Adipocyte (in vitro differentiated cells): ENCODE data around the gene ZNF791.
A peak's percentile ranks its signal among the peaks of the same experiment; 100 is the strongest.
"Not testable (repeated sequence)": the region's sequence is repeated elsewhere in the genome, so short reads cannot be mapped to it uniquely, and the experiment has no call there.

ENCODE experiments used
- DNase-seq: peaks from one replicate; pipeline ENCODE4 v3.0.0-alpha.2; 2015; ENCODE audit warnings: low read depth
- H3K27me3 ChIP-seq: replicated peaks from 2 replicates; pipeline ENCODE4 v1.7.0; 2013; ENCODE audit warnings: mild to moderate bottlenecking, low read length, moderate library complexity; ENCODE audit not compliant: control insufficient read depth, insufficient read depth
- H3K36me3 ChIP-seq: 2 replicates; pipeline ENCODE4 v1.7.0; 2013; ENCODE audit warnings: low read length, mild to moderate bottlenecking, moderate library complexity; ENCODE audit not compliant: control insufficient read depth, insufficient read depth, severe bottlenecking
- H3K4me1 ChIP-seq: 2 replicates; pipeline ENCODE4 v1.7.0; 2013; ENCODE audit warnings: mild to moderate bottlenecking, low read length, moderate library complexity; ENCODE audit not compliant: control insufficient read depth, insufficient read depth
- H3K4me3 ChIP-seq: 2 replicates; pipeline ENCODE4 v1.7.0; 2013; ENCODE audit warnings: mild to moderate bottlenecking, low read length, moderate library complexity
- H3K9ac ChIP-seq: 2 replicates; pipeline ENCODE4 v1.7.0; 2013; ENCODE audit warnings: mild to moderate bottlenecking, low read length, moderate library complexity
- H3K9me3 ChIP-seq: 2 replicates; pipeline ENCODE4 v1.7.0; 2013; ENCODE audit warnings: mild to moderate bottlenecking, low read length, moderate library complexity; ENCODE audit not compliant: control insufficient read depth

Gene ZNF791

DNA sequence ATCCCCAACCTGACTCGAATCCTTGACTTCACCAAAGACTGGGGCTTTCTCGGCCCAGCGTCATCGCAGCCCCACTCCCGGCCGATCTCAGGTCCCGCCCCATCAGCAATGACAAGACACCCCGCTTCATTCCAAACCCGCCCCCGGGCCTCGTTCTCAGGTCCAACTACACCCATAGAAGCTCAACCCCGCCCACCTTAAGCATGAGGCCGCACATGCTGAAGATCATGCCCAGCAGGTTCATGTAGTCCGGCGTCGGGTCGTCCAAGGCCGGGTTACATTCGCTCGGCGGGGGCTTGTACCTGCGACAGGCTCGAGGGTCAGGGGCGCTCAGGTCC lies 58.2 kb downstream of the ZNF791 start:
- H3K27me3 ChIP-seq = no peaks in the 10 kb centered on the region
- H3K4me3 ChIP-seq = peak overlapping the region; percentile 96
- peak; percentile 79 for DNase-seq
- no peaks in the 10 kb centered on the region for H3K9me3 ChIP-seq
- H3K4me1 ChIP-seq = peaks cover 36% of the 10 kb centered on the region
- peaks cover 12% of the 10 kb centered on the region for H3K36me3 ChIP-seq
- H3K9ac ChIP-seq = peak overlapping the region; percentile 95

DNA sequence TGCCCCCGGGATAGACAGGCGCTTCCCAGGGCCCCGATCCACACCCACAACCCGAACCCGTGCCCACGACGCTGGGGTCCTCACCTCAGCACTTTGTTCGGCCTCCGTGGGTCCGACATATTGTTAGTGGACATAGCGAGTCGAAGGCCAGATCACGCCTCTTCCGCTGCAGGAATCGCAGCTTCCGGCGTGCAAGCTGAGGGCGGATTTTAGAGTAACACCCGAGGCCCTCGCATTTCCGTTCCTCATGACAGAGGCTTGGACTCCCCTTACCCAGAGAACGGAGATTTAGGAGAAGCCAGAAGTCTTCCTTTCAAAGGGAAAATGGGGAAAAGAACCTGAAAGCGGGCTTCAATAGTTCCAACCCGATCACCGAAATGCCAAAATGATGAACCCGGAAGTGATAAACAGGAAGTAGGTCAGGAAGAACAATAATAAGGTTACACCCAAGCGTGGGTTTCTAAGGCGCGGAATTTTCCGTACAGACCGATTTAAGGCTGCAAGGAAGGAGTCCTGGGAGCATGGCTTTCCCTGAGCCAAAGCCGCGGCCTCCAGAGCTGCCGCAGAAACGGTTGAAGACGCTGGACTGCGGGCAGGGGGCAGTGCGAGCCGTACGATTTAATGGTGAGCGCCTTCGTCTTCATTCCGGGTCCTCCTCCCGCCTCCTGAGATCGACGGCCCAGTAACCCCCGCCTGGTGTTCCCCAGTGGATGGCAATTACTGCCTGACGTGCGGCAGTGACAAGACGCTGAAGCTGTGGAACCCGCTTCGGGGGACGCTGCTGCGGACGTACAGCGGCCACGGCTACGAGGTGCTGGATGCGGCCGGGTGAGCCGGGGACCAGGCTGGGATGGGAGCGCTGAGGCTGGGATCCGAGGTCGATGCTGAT lies 58.8 kb downstream of the ZNF791 start:
- H3K36me3 ChIP-seq = peaks cover 18% of the 10 kb centered on the region

DNA sequence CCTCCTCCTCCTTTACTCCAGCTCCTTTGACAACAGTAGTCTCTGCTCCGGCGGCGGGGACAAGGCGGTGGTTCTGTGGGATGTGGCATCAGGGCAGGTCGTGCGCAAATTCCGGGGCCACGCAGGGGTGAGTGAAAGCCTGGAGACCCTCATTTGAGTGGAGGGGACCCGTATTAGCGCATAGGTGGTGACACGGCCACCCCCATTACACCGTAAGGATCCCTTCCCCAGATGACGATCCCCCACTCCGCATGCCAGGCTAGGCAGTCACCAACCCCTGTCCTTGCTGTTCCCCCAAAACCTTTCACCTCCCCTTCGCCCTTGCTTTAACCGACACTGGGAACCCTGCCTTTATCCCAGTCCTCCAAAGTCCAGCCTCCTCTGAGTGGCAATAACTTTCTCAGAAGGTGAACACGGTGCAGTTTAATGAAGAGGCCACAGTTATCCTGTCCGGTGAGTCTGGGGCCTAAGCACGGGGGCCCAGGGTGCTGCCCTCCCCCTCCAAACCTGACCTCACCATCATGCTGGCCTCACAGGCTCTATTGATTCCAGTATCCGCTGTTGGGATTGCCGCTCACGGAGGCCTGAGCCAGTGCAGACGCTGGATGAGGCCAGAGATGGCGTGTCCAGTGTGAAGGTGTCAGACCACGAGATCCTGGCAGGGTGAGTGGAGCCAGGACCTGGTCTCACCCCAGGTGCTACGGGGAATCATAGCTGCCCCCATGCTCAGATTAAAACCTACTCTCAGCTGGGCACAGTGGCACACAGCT lies 59.6 kb downstream of the ZNF791 start:
- no peaks in the 10 kb centered on the region for H3K9me3 ChIP-seq
- peak overlapping the region; percentile 95 for H3K9ac ChIP-seq
- H3K36me3 ChIP-seq = peaks cover 16% of the 10 kb centered on the region
- peaks cover 36% of the 10 kb centered on the region for H3K4me1 ChIP-seq
- no peak for DNase-seq
- no peaks in the 10 kb centered on the region for H3K27me3 ChIP-seq
- peak overlapping the region; percentile 96 for H3K4me3 ChIP-seq

More for the DNA sequence above, 58.8 kb downstream of the ZNF791 start:
- Histone ChIP-seq H3K4me1 (peaks cover 36% of the 10 kb centered on the region), H3K9ac (peak overlapping the region; percentile 95), H3K4me3 (peak overlapping the region; percentile 96), H3K9me3 (no peaks in the 10 kb centered on the region), H3K27me3 (no peaks in the 10 kb centered on the region)
- peak; percentile 90 for DNase-seq

DNA sequence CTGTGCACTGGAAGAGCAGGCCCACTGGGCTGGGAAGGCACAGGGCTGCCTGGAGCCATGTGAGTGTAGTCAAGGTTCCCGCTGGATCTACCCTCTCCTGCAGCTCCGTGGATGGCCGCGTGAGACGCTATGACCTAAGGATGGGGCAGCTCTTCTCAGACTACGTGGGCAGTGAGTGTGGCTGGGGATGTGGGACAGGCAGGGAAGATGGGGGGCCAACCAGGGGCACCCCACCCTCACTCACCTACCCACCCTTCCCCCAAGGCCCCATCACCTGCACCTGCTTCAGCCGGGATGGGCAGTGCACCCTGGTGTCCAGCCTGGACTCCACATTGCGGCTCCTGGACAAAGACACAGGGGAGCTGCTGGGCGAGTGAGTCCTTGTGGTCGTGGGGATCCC lies 62.0 kb downstream of the ZNF791 start:
- no peak for DNase-seq

DNA sequence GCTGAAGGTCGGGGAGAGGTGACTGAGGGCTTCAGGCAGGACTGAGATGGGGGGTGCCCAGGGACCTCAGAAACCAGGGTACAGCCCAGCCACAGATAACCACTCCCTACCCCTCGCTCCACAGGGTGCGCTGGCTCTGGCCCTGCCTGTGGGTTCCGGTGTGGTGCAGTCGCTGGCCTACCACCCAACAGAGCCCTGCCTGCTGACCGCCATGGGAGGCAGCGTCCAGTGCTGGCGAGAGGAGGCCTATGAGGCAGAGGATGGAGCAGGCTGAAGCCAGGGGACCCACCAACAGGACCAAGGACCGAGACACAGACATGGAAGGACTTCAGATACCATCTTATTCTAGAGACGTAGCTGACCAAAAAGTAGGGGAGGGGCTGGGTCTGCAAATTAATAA lies 64.7 kb downstream of the ZNF791 start:
- Histone ChIP-seq H3K36me3 (peaks cover 51% of the 10 kb centered on the region), H3K9me3 (no peaks in the 10 kb centered on the region), H3K4me1 (peaks cover 4% of the 10 kb centered on the region), H3K4me3 (no peak overlapping the region), H3K9ac (no peak overlapping the region), H3K27me3 (no peaks in the 10 kb centered on the region)
- DNase-seq = no peak

More for the DNA sequence above, 62.0 kb downstream of the ZNF791 start:
- H3K9me3 ChIP-seq = no peaks in the 10 kb centered on the region
- no peaks in the 10 kb centered on the region for H3K27me3 ChIP-seq
- peaks cover 20% of the 10 kb centered on the region for H3K4me1 ChIP-seq
- H3K4me3 ChIP-seq = no peak overlapping the region
- peaks cover 36% of the 10 kb centered on the region for H3K36me3 ChIP-seq
- no peak overlapping the region for H3K9ac ChIP-seq

DNA sequence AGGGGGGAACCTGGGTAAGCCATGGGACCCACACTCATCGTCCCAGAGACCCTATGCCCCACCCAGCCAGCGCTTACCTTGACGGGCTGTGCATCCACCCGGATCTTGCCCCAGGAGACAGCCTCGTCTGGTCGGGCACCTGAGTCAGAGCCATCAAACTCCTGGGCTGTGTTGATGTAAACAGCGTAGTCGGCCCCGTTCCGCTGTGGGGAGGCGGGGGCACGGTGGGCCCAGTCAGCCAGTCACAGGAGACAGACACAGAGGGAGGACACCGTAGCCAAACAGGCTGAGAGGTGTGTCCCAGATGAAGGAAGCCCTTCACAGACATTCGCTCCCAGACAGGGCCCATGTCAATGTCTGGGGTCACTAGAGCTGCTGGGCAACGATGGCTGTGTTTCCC lies 65.2 kb downstream of the ZNF791 start:
- Histone ChIP-seq H3K9ac (no peak overlapping the region), H3K9me3 (no peaks in the 10 kb centered on the region), H3K4me3 (no peak overlapping the region), H3K27me3 (no peaks in the 10 kb centered on the region), H3K36me3 (peaks cover 51% of the 10 kb centered on the region), H3K4me1 (no peaks in the 10 kb centered on the region)
- no peak for DNase-seq

DNA sequence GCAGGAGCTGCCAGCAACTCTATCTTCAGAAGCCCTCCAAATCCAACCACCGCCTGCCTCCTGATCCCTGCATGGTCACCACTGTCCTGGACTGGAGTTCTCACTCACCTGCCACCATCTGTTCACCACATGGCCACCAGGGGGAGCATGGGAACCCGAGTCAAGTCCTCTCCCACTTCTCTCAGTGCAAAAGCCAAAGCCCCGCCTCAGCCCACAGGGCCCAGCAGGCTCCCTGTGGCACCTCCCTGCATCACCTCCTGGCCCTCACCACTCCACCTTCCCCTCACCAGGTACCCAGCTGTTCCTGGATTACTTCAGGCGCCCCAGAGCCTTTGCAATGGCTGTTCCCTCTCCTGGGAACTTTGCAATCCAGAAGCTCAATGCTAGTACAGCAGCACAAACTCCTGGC lies 65.7 kb downstream of the ZNF791 start:
- Histone ChIP-seq H3K27me3 (no peaks in the 10 kb centered on the region), H3K9ac (no peak overlapping the region), H3K4me1 (no peaks in the 10 kb centered on the region), H3K36me3 (peaks cover 51% of the 10 kb centered on the region), H3K9me3 (no peaks in the 10 kb centered on the region), H3K4me3 (no peak overlapping the region)
- DNase-seq = peak; percentile 89

DNA sequence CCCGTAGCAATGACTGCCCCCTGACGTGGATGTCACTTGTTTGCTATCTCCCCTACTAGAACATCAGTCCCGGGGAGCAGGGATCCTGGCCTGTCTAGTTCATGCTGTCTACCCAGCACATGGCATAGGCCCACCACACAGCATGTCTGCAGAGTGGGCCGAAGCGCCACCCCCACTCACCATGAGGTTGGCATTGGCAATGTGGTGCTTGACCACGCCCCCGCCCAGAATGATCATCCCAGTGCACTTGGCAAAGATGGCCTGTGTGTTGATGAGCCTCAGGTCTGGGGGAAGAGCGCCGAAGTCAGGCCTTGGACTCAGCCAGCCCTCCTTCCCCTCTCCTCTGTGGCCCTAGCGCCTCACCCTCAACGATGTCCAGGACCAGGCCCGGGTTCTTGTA lies 66.2 kb downstream of the ZNF791 start:
- DNase-seq = no peak
- no peak overlapping the region for H3K9ac ChIP-seq
- H3K36me3 ChIP-seq = peaks cover 51% of the 10 kb centered on the region
- no peaks in the 10 kb centered on the region for H3K27me3 ChIP-seq
- H3K4me1 ChIP-seq = no peaks in the 10 kb centered on the region
- no peaks in the 10 kb centered on the region for H3K9me3 ChIP-seq
- H3K4me3 ChIP-seq = no peak overlapping the region

DNA sequence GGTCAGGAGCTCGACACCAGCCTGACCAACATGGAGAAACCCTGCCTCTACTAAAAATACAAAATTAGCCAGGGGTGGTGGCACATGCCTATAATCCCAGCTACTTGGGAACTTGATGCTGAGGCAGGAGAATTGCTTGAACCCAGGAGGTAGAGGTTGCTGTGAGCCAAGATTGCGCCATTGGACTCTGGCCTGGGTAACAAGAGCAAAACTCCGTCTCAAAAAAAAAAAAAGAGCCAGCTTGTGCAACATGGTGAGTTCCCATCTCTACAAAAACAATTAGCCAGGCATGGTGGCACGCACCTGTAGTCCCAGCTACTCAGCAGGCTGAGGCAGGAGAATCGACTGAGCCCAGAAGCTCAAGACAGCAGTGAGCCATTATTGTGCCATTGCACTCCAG lies 67.3 kb downstream of the ZNF791 start:
- not testable (repeated sequence) for H3K9me3 ChIP-seq, H3K4me3 ChIP-seq, DNase-seq, H3K27me3 ChIP-seq, H3K9ac ChIP-seq, H3K4me1 ChIP-seq
- H3K36me3 ChIP-seq = peaks cover 51% of the 10 kb centered on the region

DNA sequence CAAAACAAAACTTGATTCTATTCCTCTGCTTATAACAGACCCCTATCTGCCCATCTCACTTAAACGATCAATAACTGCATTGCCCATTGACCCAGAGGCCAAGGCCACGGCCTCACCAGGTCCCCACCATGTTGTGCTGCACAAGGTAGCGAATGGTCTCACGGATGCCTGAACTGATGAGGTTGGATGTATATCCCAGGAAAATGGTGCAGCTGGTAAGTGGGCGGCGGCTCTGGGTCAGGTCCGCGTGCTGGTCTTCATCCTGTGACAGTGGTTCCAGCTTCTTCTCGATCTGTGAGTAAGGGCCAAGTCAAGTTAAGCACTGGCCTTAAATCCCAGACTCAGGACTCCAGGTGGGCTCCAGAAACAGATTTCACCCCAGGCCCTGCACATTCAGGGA lies 69.3 kb downstream of the ZNF791 start:
- Histone ChIP-seq H3K9me3 (no peaks in the 10 kb centered on the region), H3K4me1 (no peaks in the 10 kb centered on the region), H3K4me3 (no peak overlapping the region), H3K36me3 (peaks cover 38% of the 10 kb centered on the region), H3K27me3 (no peaks in the 10 kb centered on the region), H3K9ac (no peak overlapping the region)
- no peak for DNase-seq

DNA sequence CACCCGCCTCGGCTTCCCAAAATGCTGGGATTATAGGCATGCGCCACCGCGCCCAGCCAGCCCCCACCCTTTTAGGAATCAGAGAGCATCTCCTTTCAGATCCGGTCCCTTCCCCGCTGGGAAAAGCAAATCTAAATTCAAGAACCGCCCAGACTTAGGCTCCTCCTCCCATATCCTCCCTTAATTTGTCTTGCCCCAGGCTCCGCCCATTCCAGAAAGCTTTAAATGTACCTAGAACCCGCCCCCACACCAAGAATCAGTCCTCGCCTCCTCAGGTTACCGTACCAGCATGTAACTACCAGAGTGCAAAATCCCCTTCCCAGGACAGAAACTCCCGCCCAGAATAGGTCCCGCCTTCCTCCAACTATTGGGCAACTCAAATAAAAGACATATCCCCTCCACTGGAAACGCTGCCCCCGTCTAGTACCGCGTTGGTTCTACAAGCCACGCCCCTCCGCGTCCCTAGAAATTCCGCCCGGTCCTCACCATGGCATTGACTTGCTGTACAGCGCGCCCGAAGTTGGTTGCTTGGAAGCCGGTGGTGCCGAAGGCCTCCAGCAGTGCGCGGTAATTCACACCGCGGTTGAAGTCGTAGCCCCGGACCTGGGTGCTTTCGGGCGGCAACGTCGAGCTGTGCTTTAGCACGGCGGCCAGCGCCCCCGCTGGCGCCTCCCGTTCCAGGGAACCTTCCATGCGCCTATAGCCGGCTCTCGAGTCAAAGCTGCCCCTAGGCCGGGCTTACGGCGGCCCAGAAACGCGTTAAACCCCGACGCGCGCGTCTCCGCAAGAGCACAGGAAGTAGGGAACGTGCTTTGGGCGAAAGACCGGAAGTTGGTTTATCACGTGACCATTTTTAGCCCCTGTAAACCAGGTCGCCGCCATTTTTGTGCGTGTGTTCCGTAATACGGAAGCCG lies 70.6 kb downstream of the ZNF791 start, which contains the start of gene DHPS:
TSS of gene DHPS (minus strand) at position 807 of the 914 bp plus-strand sequence. CDS start at position 693, 114 bp downstream.
- Histone ChIP-seq H3K27me3 (no peaks in the 10 kb centered on the region), H3K9me3 (no peaks in the 10 kb centered on the region), H3K4me1 (no peaks in the 10 kb centered on the region), H3K9ac (peak within 1 kb of the TSS; percentile 96), H3K36me3 (peaks cover 26% of the 10 kb centered on the region), H3K4me3 (peak within 1 kb of the TSS; percentile 94)
- peak; percentile 99 for DNase-seq
